Naive B cell (primary cell): ENCODE measurements around the gene PLPPR1. TPM values are rescaled to one million over a fixed set of nuclear protein-coding genes. Genes with fewer than 3 reads are reported as not detected.

Experiments
- ATAC-seq, 2 donors: fragments of 150-1000 bp; cut with Tn5 transposase; 2 replicates each; pipeline ENCODE4 v1.10.0; 2021; ENCODE audit warnings: low read depth in 2 of 2, mild to moderate bottlenecking in 2 of 2, moderate library complexity in 2 of 2
- DNase-seq: peaks from one replicate; pipeline ENCODE4 v3.0.0; 2022
- H3K27ac Mint-ChIP-seq, 6 donors: one replicate each; pipeline ENCODE4 v1.8.0; 2020 to 2022; ENCODE audit warnings: mild to moderate bottlenecking in 6 of 6, mixed read lengths in 6 of 6, moderate library complexity in 5 of 6, inconsistent platforms in 2 of 6
- H3K27me3 Mint-ChIP-seq, 3 donors: one replicate each; pipeline ENCODE4 v1.8.0; 2021 to 2022; ENCODE audit warnings: mixed read lengths in 3 of 3, mild to moderate bottlenecking in 1 of 3
- H3K36me3 Mint-ChIP-seq, 2 donors: one replicate each; pipeline ENCODE4 v1.8.0; 2020 to 2022; ENCODE audit warnings: mixed read lengths in 2 of 2, inconsistent platforms in 1 of 2, mild to moderate bottlenecking in 1 of 2
- H3K4me1 Mint-ChIP-seq, 3 donors: one replicate each; pipeline ENCODE4 v1.8.0; 2020 to 2022; ENCODE audit warnings: mixed read lengths in 3 of 3, inconsistent platforms in 1 of 3, mild to moderate bottlenecking in 1 of 3, moderate library complexity in 1 of 3
- H3K4me3 Mint-ChIP-seq, 8 donors: one replicate each; pipeline ENCODE4 v1.8.0; 2020 to 2022; ENCODE audit warnings: mild to moderate bottlenecking in 8 of 8, mixed read lengths in 8 of 8, moderate library complexity in 8 of 8, inconsistent platforms in 2 of 8
- H3K9me3 Mint-ChIP-seq, 7 donors: one replicate each; pipeline ENCODE4 v1.8.0; 2020 to 2022; ENCODE audit warnings: mixed read lengths in 7 of 7, mild to moderate bottlenecking in 5 of 7, inconsistent platforms in 2 of 7, moderate library complexity in 1 of 7
- polyA plus RNA-seq, 6 donors: library from polyadenylated mRNA; unstranded; fragments of 300-500 nt; fragmentation: Illumina TruSeq; gene quantifications; one replicate each; pipeline ENCODE4 v1.2.3, GENCODE V29; 2021; ENCODE audit warnings: low read depth in 6 of 6

The PLPPR1 gene
- polyA plus RNA-seq, 6 donors from 2014 or later, result not detected

GRCh38 chr9:101212661-101213060, 184.1 kb downstream of the PLPPR1 start:
- DNase-seq (no peak), ATAC-seq (no peak)
- peaks cover 4 to 11% (median 8%) of the 10 kb centered on the region in 3 donors for H3K27me3 Mint-ChIP-seq
- H3K4me3 Mint-ChIP-seq, result no peak overlapping the region
- no peak overlapping the region for H3K27ac Mint-ChIP-seq
- no peaks in the 10 kb centered on the region for H3K36me3 Mint-ChIP-seq
- H3K9me3 Mint-ChIP-seq, result peaks cover 0 to 4% (median 0%) of the 10 kb centered on the region in 7 donors
- no peaks in the 10 kb centered on the region for H3K4me1 Mint-ChIP-seq

GRCh38 chr9:101219030-101219429, 190.5 kb downstream of the PLPPR1 start:
- Mint-ChIP-seq H3K4me3 (no peak overlapping the region), H3K27ac (no peak overlapping the region), H3K9me3 (peaks cover 0 to 4% (median 0%) of the 10 kb centered on the region in 7 donors), H3K27me3 (peaks cover 11 to 15% (median 12%) of the 10 kb centered on the region in 3 donors), H3K4me1 (no peaks in the 10 kb centered on the region), H3K36me3 (no peaks in the 10 kb centered on the region)
- ATAC-seq (no peak), DNase-seq (no peak)

- no peak overlapping the region for H3K27ac Mint-ChIP-seq
- no peaks in the 10 kb centered on the region for H3K36me3 Mint-ChIP-seq
- peaks cover 10 to 12% (median 11%) of the 10 kb centered on the region in 3 donors for H3K27me3 Mint-ChIP-seq
- H3K4me3 Mint-ChIP-seq, result no peak overlapping the region
- H3K9me3 Mint-ChIP-seq, result peaks cover 0 to 3% (median 0%) of the 10 kb centered on the region in 7 donors
- DNase-seq, result no peak
- H3K4me1 Mint-ChIP-seq, result no peaks in the 10 kb centered on the region
- ATAC-seq, result no peak
Observed at GRCh38 chr9:101220341-101220740, 191.8 kb downstream of the PLPPR1 start.

GRCh38 chr9:101225271-101225670, 196.7 kb downstream of the PLPPR1 start:
- Mint-ChIP-seq H3K36me3 (no peaks in the 10 kb centered on the region), H3K4me1 (no peaks in the 10 kb centered on the region), H3K27ac (no peak overlapping the region), H3K27me3 (peaks cover 0 to 14% (median 0%) of the 10 kb centered on the region in 3 donors), H3K4me3 (no peak overlapping the region), H3K9me3 (peaks cover 0 to 2% (median 0%) of the 10 kb centered on the region in 7 donors)
- ATAC-seq, result no peak
- no peak for DNase-seq

- H3K9me3 Mint-ChIP-seq, result peaks cover 0 to 2% (median 0%) of the 10 kb centered on the region in 7 donors
- DNase-seq, result no peak
- no peak overlapping the region for H3K27ac Mint-ChIP-seq
- peaks cover 0 to 14% (median 4%) of the 10 kb centered on the region in 3 donors for H3K27me3 Mint-ChIP-seq
- ATAC-seq, result no peak
- no peak overlapping the region for H3K4me3 Mint-ChIP-seq
- no peaks in the 10 kb centered on the region for H3K4me1 Mint-ChIP-seq
- H3K36me3 Mint-ChIP-seq, result no peaks in the 10 kb centered on the region
Observed at GRCh38 chr9:101226161-101226560, 197.6 kb downstream of the PLPPR1 start.

- Mint-ChIP-seq H3K4me1 (no peaks in the 10 kb centered on the region), H3K9me3 (peaks cover 0 to 2% (median 0%) of the 10 kb centered on the region in 7 donors), H3K36me3 (no peaks in the 10 kb centered on the region)
Observed at GRCh38 chr9:101226803-101227202, 198.3 kb downstream of the PLPPR1 start.

GRCh38 chr9:101229606-101230005, 201.1 kb downstream of the PLPPR1 start:
- Mint-ChIP-seq H3K36me3 (no peaks in the 10 kb centered on the region), H3K4me1 (no peaks in the 10 kb centered on the region), H3K27ac (no peak overlapping the region), H3K27me3 (peaks cover 0 to 19% (median 5%) of the 10 kb centered on the region in 3 donors), H3K4me3 (no peak overlapping the region), H3K9me3 (peaks cover 0 to 2% (median 0%) of the 10 kb centered on the region in 7 donors)
- no peak for DNase-seq
- ATAC-seq, result no peak

More at GRCh38 chr9:101226803-101227202, 198.3 kb downstream of the PLPPR1 start:
- ATAC-seq (no peak), DNase-seq (no peak)
- peaks cover 0 to 16% (median 5%) of the 10 kb centered on the region in 3 donors for H3K27me3 Mint-ChIP-seq
- H3K27ac Mint-ChIP-seq, result no peak overlapping the region
- no peak overlapping the region for H3K4me3 Mint-ChIP-seq

- Mint-ChIP-seq H3K27me3 (peaks cover 9 to 18% (median 13%) of the 10 kb centered on the region in 3 donors), H3K27ac (no peak overlapping the region), H3K36me3 (no peaks in the 10 kb centered on the region), H3K9me3 (peaks cover 0 to 2% (median 0%) of the 10 kb centered on the region in 7 donors), H3K4me3 (no peak overlapping the region), H3K4me1 (no peaks in the 10 kb centered on the region)
- DNase-seq (no peak), ATAC-seq (no peak)
Observed at GRCh38 chr9:101232405-101232977, 204.0 kb downstream of the PLPPR1 start.

- DNase-seq (no peak), ATAC-seq (no peak)
- H3K27ac Mint-ChIP-seq, result no peak overlapping the region
- H3K36me3 Mint-ChIP-seq, result no peaks in the 10 kb centered on the region
- peaks cover 9 to 18% (median 13%) of the 10 kb centered on the region in 3 donors for H3K27me3 Mint-ChIP-seq
- no peak overlapping the region for H3K4me3 Mint-ChIP-seq
- H3K4me1 Mint-ChIP-seq, result no peaks in the 10 kb centered on the region
- peaks cover 0 to 7% (median under 1%) of the 10 kb centered on the region in 7 donors for H3K9me3 Mint-ChIP-seq
Observed at GRCh38 chr9:101235105-101235866, 206.8 kb downstream of the PLPPR1 start.

- ATAC-seq (no peak), DNase-seq (no peak)
- Mint-ChIP-seq H3K27me3 (peaks cover 0 to 16% (median 7%) of the 10 kb centered on the region in 3 donors), H3K4me1 (no peaks in the 10 kb centered on the region), H3K27ac (no peak overlapping the region), H3K9me3 (peaks cover 0 to 18% (median 1%) of the 10 kb centered on the region in 7 donors), H3K4me3 (no peak overlapping the region), H3K36me3 (no peaks in the 10 kb centered on the region)
Observed at GRCh38 chr9:101242651-101243050, 214.1 kb downstream of the PLPPR1 start.

GRCh38 chr9:101246691-101247090, 218.2 kb downstream of the PLPPR1 start:
- no peak for ATAC-seq
- no peak overlapping the region for H3K4me3 Mint-ChIP-seq
- peaks cover 0 to 16% (median 12%) of the 10 kb centered on the region in 3 donors for H3K27me3 Mint-ChIP-seq
- H3K4me1 Mint-ChIP-seq, result no peaks in the 10 kb centered on the region
- H3K36me3 Mint-ChIP-seq, result no peaks in the 10 kb centered on the region
- no peak for DNase-seq
- peaks cover 0 to 5% (median 0%) of the 10 kb centered on the region in 7 donors for H3K9me3 Mint-ChIP-seq
- H3K27ac Mint-ChIP-seq, result no peak overlapping the region

GRCh38 chr9:101247297-101247696, 218.8 kb downstream of the PLPPR1 start:
- Mint-ChIP-seq H3K4me3 (no peak overlapping the region), H3K9me3 (peaks cover 0 to 5% (median 0%) of the 10 kb centered on the region in 7 donors), H3K27ac (no peak overlapping the region), H3K27me3 (peaks cover 0 to 16% (median 12%) of the 10 kb centered on the region in 3 donors), H3K4me1 (no peaks in the 10 kb centered on the region), H3K36me3 (no peaks in the 10 kb centered on the region)
- DNase-seq (no peak), ATAC-seq (no peak)

GRCh38 chr9:101254733-101255433, 226.4 kb downstream of the PLPPR1 start:
- H3K27ac Mint-ChIP-seq, result no peak overlapping the region
- DNase-seq, result no peak
- ATAC-seq, result no peak
- H3K9me3 Mint-ChIP-seq, result peaks cover 0 to 2% (median 0%) of the 10 kb centered on the region in 7 donors
- H3K4me1 Mint-ChIP-seq, result no peaks in the 10 kb centered on the region
- H3K27me3 Mint-ChIP-seq, result peaks cover 9 to 20% (median 16%) of the 10 kb centered on the region in 3 donors
- no peaks in the 10 kb centered on the region for H3K36me3 Mint-ChIP-seq
- no peak overlapping the region for H3K4me3 Mint-ChIP-seq
